ENCODE results near the gene MYOCOS.

Gene MYOCOS

GRCh38 chr1:171623651-171624331, 1.7 kb downstream of the MYOCOS start:
- DNase-seq = no peak

GRCh38 chr1:171625225-171625624, 3.2 kb downstream of the MYOCOS start:
- no peak for DNase-seq

GRCh38 chr1:171627020-171627419, 5.0 kb downstream of the MYOCOS start:
- no peak for DNase-seq

- no peak for DNase-seq
Measured at GRCh38 chr1:171628225-171628624, 6.2 kb downstream of the MYOCOS start.

GRCh38 chr1:171635661-171636060, 13.6 kb downstream of the MYOCOS start:
- DNase-seq = no peak

- DNase-seq = no peak
Measured at GRCh38 chr1:171636141-171636540, 14.1 kb downstream of the MYOCOS start.

GRCh38 chr1:171637928-171638576, 16.0 kb downstream of the MYOCOS start:
- DNase-seq = no peak

- DNase-seq = no peak
Measured at GRCh38 chr1:171640225-171640624, 18.2 kb downstream of the MYOCOS start.

- no peak for DNase-seq
Measured at GRCh38 chr1:171641076-171641864, 19.2 kb downstream of the MYOCOS start.

GRCh38 chr1:171642197-171642596, 20.2 kb downstream of the MYOCOS start:
- DNase-seq = no peak

GRCh38 chr1:171643156-171643555, 21.1 kb downstream of the MYOCOS start:
- no peak for DNase-seq

GRCh38 chr1:171644805-171645483, 22.9 kb downstream of the MYOCOS start:
- peak in 51 of 58 donors; percentile 4 to 77 (median 35) for DNase-seq

GRCh38 chr1:171645553-171646248, 23.7 kb downstream of the MYOCOS start:
- peak in 45 of 58 donors; percentile 4 to 76 (median 28) for DNase-seq

- DNase-seq = no peak
Measured at GRCh38 chr1:171646249-171646560, 24.2 kb downstream of the MYOCOS start.

- no peak for DNase-seq
Measured at GRCh38 chr1:171652234-171652822, 30.3 kb downstream of the MYOCOS start, which contains the start of gene MYOC. Gene MYOC (minus strand): TSS chr1:171652688. CDS start chr1:171652611, 77 bp downstream.

- no peak for DNase-seq
Measured at GRCh38 chr1:171653796-171654195, 31.8 kb downstream of the MYOCOS start.

GRCh38 chr1:171654201-171654941, 32.3 kb downstream of the MYOCOS start:
- DNase-seq = no peak

GRCh38 chr1:171654942-171655745, 33.1 kb downstream of the MYOCOS start:
- peak in 12 of 58 donors; percentile 2 to 27 (median 6) for DNase-seq

- DNase-seq = no peak
Measured at GRCh38 chr1:171655746-171656116, 33.7 kb downstream of the MYOCOS start.

All from anterior cingulate cortex (tissue), 58 donors.